Measurements from ENCODE around the gene RAB34. TPM values are rescaled to one million over a fixed set of nuclear protein-coding genes. Genes with fewer than 3 reads are reported as not detected.

Gene RAB34
- total RNA-seq, 1 donor from 2014 or later, result 153 TPM

DNA sequence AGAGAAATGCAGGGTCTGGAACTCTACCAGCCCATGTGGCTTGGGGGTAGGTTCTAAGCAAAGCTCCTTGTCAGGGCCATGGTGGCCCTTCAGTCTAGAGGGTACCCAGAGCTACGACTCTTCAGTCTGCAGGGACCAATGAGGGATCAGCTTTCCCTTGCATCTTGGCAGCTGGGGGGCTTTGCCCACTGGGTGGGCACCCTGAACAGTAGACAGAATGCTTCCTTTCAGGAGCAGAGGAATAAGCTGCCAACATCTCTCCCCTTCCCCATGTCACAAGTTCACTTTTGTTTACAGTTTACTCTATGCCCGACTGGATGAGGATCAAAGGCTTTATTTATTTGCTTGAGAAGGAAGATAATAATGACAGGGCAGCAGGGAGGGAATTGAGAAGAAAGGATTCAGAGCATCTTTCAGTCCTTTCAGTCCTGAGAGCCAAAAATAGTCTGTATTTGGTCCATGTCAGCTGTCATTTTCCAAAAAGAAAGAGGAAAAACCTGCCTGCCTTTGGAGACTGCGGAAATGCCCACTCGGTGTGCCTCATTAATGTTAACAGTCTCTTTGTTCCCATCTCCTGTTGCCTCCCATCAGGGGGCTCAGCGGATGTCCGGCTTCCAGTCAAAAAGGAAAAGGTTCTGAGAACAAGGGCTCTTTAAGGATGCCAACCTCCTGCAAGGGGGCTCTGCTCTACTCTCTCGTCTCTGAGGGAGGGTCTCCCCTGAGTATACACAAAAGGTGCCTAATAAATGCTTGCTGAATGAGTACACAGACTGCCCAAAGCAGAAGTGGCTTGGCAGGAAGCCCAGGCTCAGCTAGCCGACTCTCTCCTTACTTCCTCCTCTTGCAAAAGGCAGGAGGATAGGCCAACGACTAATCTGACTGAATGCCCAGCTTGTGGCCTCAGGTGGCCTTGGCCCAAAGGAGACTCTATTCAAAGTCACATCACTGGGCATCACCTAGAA, 43.2 kb upstream of the RAB34 start:
- H3K36me3 Mint-ChIP-seq (ENCODE audit: unreplicated experiment), result peaks cover 20% of the 10 kb centered on the region
- H3K4me1 Mint-ChIP-seq (ENCODE audit: unreplicated experiment), result peaks cover 16% of the 10 kb centered on the region
- no peaks in the 10 kb centered on the region for H3K27me3 Mint-ChIP-seq (ENCODE audit: unreplicated experiment)
- DNase-seq (ENCODE audit: extremely low spot score, unreplicated experiment), result no peak
- H3K27ac Mint-ChIP-seq (ENCODE audit: unreplicated experiment), result peak overlapping the region; percentile 64
- TF ChIP-seq, protein P1, sequence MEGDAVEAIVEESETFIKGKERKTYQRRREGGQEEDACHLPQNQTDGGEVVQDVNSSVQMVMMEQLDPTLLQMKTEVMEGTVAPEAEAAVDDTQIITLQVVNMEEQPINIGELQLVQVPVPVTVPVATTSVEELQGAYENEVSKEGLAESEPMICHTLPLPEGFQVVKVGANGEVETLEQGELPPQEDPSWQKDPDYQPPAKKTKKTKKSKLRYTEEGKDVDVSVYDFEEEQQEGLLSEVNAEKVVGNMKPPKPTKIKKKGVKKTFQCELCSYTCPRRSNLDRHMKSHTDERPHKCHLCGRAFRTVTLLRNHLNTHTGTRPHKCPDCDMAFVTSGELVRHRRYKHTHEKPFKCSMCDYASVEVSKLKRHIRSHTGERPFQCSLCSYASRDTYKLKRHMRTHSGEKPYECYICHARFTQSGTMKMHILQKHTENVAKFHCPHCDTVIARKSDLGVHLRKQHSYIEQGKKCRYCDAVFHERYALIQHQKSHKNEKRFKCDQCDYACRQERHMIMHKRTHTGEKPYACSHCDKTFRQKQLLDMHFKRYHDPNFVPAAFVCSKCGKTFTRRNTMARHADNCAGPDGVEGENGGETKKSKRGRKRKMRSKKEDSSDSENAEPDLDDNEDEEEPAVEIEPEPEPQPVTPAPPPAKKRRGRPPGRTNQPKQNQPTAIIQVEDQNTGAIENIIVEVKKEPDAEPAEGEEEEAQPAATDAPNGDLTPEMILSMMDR (IDR thresholded peaks at IDR 0.05), result no peak
- no peak overlapping the region for H3K4me3 Mint-ChIP-seq (ENCODE audit: unreplicated experiment)
- H3K9me3 Mint-ChIP-seq (ENCODE audit: unreplicated experiment), result no peaks in the 10 kb centered on the region

- Mint-ChIP-seq H3K4me3 (ENCODE audit: unreplicated experiment) (no peak overlapping the region), H3K27ac (ENCODE audit: unreplicated experiment) (no peak overlapping the region), H3K36me3 (ENCODE audit: unreplicated experiment) (peaks cover 18% of the 10 kb centered on the region), H3K9me3 (ENCODE audit: unreplicated experiment) (no peaks in the 10 kb centered on the region), H3K4me1 (ENCODE audit: unreplicated experiment) (peaks cover 22% of the 10 kb centered on the region), H3K27me3 (ENCODE audit: unreplicated experiment) (no peaks in the 10 kb centered on the region)
- TF ChIP-seq, protein P1 (IDR thresholded peaks at IDR 0.05), result no peak
- no peak for DNase-seq (ENCODE audit: extremely low spot score, unreplicated experiment)
Observed at GRCh38 chr17:28759256-28759865, 41.7 kb upstream of the RAB34 start.

DNA sequence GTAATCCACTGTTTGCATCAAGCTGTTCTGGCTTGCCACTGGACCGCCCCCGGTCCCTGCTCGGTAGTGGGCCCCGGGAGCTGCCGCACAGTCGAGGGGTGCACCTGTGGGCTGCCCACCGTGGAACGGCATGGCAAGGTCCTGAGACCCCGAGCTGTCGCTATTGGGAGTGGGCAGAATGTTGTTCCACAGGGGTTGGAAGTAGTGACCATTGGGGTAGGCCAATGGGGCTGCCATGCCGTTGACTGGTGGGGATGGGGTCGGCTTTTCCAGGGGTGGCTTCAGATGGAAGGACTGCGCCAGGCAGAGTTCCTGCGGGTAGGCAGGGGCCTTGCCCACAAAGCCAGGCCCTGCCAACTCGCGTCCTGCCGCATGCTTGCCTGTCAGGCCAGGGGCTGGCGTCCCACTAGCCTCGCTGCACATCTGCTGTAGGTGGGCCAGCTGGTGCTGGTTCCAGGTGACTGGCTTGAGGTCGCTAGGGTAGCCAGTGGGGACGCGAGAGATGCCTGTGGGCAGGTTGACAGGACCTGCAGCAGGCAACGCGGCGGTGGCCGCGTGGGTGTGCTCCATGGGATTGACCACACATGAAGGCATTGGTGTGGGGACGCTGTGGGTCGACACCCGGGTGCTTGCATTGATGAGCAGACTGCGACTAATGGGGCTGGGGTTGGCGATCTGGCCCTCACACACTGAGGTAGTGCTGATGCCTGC, 40.9 kb upstream of the RAB34 start:
- DNase-seq (ENCODE audit: extremely low spot score, unreplicated experiment), result no peak
- TF ChIP-seq, protein P1 (IDR thresholded peaks at IDR 0.05), result no peak
- Mint-ChIP-seq H3K27me3 (ENCODE audit: unreplicated experiment) (no peaks in the 10 kb centered on the region), H3K9me3 (ENCODE audit: unreplicated experiment) (no peaks in the 10 kb centered on the region), H3K4me3 (ENCODE audit: unreplicated experiment) (no peak overlapping the region), H3K27ac (ENCODE audit: unreplicated experiment) (no peak overlapping the region), H3K4me1 (ENCODE audit: unreplicated experiment) (peaks cover 19% of the 10 kb centered on the region), H3K36me3 (ENCODE audit: unreplicated experiment) (peaks cover 18% of the 10 kb centered on the region)

DNA sequence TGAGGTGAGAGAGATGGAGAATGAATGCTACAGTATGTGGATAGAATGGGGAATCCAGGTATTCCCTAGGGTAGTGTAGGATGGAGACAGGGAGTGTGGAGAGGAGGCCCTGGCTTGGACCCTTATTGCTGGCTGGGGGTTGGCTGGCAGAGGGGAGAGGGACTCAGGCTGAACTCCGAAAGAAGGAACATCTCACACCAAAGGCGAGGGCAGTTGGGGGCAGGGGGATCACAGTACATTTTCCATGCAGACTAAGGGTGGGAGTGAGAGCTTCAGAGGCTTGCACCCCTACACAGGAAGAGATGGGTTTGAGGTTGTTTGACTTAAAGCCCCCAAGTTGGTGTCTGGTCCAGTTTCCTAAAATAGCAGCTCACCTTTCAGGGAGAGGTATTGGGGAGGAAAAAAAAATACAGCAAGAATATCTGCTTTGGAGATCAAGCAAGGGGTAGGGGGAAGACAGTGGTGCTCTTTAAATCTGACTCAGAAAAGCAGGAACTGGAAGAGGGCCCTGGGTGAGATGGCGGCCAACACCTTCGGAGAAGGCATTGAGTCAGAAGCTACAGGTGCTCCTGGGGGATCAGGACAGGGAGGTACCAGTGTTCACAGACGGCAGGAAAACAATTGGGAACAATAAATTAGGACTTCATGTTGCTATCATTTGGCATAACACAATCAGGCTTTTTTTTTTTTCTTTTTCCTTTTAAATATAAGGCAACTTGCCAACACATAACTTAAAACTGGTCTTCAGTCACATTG, 38.6 kb upstream of the RAB34 start:
- Mint-ChIP-seq H3K36me3 (ENCODE audit: unreplicated experiment) (peaks cover 21% of the 10 kb centered on the region), H3K4me3 (ENCODE audit: unreplicated experiment) (no peak overlapping the region), H3K27ac (ENCODE audit: unreplicated experiment) (no peak overlapping the region), H3K9me3 (ENCODE audit: unreplicated experiment) (no peaks in the 10 kb centered on the region), H3K4me1 (ENCODE audit: unreplicated experiment) (peaks cover 17% of the 10 kb centered on the region), H3K27me3 (ENCODE audit: unreplicated experiment) (no peaks in the 10 kb centered on the region)
- TF ChIP-seq, protein P1 (IDR thresholded peaks at IDR 0.05), result no peak
- DNase-seq (ENCODE audit: extremely low spot score, unreplicated experiment), result no peak

Data from osteocyte (in vitro differentiated cells).